Memory B cell (primary cell): Measurements from ENCODE around the gene TAS2R14.

ENCODE experiments used
- ATAC-seq: fragments of 150-1000 bp; cut with Tn5 transposase; 2 replicates; pipeline ENCODE4 v1.10.0; 2021; ENCODE audit warnings: low read depth, mild to moderate bottlenecking, moderate library complexity
- DNase-seq, 2 donors: peaks; one replicate each; pipeline ENCODE4 v3.0.0; 2022; ENCODE audit warnings: low spot score in 2 of 2
- H3K27ac Mint-ChIP-seq: one replicate; pipeline ENCODE4 v1.8.0; 2022; ENCODE audit warnings: mild to moderate bottlenecking, moderate library complexity, mixed read lengths
- H3K27me3 Mint-ChIP-seq: one replicate; pipeline ENCODE4 v1.8.0; 2022; ENCODE audit warnings: mixed read lengths
- H3K36me3 Mint-ChIP-seq: one replicate; pipeline ENCODE4 v1.8.0; 2022; ENCODE audit warnings: mild to moderate bottlenecking, mixed read lengths
- H3K4me1 Mint-ChIP-seq: one replicate; pipeline ENCODE4 v1.8.0; 2022; ENCODE audit warnings: mixed read lengths
- H3K4me3 Mint-ChIP-seq: one replicate; pipeline ENCODE4 v1.8.0; 2022; ENCODE audit warnings: mild to moderate bottlenecking, moderate library complexity, mixed read lengths
- H3K9me3 Mint-ChIP-seq: one replicate; pipeline ENCODE4 v1.8.0; 2022; ENCODE audit warnings: mixed read lengths

The TAS2R14 gene, protein sequence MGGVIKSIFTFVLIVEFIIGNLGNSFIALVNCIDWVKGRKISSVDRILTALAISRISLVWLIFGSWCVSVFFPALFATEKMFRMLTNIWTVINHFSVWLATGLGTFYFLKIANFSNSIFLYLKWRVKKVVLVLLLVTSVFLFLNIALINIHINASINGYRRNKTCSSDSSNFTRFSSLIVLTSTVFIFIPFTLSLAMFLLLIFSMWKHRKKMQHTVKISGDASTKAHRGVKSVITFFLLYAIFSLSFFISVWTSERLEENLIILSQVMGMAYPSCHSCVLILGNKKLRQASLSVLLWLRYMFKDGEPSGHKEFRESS

DNA sequence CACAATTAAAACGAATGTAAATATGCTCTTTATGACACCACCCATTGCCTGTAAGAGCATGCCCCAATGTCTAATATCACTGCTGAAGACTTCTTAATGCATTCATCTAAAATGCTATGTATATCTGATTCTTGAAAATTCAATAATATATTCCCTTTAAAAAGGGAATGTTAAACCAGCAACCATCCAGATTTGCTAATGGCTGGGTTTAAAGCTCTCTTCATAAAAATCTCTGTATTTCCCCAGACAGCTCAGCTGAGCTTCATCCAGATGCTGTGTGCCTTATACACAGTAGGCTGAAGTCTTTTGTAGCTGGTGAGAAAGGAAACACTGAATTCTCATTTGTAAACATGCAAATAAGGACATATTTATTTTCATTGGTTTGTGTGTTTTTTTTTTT, at the start of gene TAS2R14:
Gene TAS2R14 (minus strand): TSS at position 101 of the 400 bp plus-strand sequence. CDS start 56 bp downstream, at position 45.
- Mint-ChIP-seq H3K4me3 (no peak within 1 kb of the TSS), H3K9me3 (peaks cover under 1% of the 10 kb centered on the region), H3K4me1 (no peaks in the 10 kb centered on the region), H3K27ac (no peak within 1 kb of the TSS), H3K27me3 (no peaks in the 10 kb centered on the region), H3K36me3 (peaks cover 3% of the 10 kb centered on the region)
- DNase-seq, result no peak
- no peak for ATAC-seq

DNA sequence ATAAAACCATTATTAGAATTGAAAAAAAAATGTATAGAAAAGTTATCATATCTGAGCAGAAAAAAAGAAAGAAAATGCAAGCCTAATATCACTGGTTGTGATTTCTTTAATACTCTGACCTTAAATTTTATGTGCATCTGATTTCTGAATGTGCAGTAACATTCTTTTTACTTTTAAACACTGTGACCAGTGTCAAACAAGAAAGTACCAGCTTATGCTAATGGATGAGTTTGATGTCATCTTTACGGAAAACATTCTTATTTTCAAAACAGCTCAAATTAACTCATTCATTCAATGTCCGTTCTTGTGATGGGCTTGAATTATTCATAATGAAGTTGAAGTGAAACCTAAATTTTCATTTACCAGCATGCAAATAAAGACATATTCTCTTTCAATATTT, 47.7 kb upstream of the TAS2R14 start, which contains the start of gene TAS2R50:
Gene TAS2R50 (minus strand): TSS at position 101 of the 400 bp plus-strand sequence. CDS start 52 bp downstream, at position 49.
- Mint-ChIP-seq H3K27ac (no peak within 1 kb of the TSS), H3K4me3 (no peak within 1 kb of the TSS), H3K4me1 (peaks cover 9% of the 10 kb centered on the region), H3K27me3 (no peaks in the 10 kb centered on the region), H3K36me3 (peaks cover 12% of the 10 kb centered on the region), H3K9me3 (peaks cover 5% of the 10 kb centered on the region)
- ATAC-seq, result no peak
- no peak for DNase-seq

DNA sequence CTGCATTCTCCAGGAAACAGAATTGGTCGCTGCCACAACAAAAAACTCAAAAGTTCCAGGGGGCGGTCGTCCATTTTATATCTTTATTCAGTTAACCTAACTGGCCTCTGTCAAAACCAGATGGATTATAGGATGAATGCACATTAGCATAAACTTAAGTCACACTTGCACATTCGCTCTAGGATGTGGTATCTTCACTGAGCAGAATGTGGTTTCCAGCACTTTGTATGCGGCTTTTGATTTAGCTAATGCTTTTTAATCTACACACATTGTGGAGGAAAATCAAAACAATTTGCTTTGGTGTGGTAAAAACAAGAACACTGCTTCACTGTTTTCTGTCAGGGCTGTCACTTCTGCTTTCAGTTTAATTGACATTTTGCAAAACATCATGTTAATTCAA, 43.2 kb upstream of the TAS2R14 start:
- DNase-seq (no peak), ATAC-seq (no peak)
- no peaks in the 10 kb centered on the region for H3K9me3 Mint-ChIP-seq
- peaks cover 2% of the 10 kb centered on the region for H3K36me3 Mint-ChIP-seq
- H3K4me3 Mint-ChIP-seq, result no peak overlapping the region
- H3K27me3 Mint-ChIP-seq, result no peaks in the 10 kb centered on the region
- peaks cover 14% of the 10 kb centered on the region for H3K4me1 Mint-ChIP-seq
- no peak overlapping the region for H3K27ac Mint-ChIP-seq

DNA sequence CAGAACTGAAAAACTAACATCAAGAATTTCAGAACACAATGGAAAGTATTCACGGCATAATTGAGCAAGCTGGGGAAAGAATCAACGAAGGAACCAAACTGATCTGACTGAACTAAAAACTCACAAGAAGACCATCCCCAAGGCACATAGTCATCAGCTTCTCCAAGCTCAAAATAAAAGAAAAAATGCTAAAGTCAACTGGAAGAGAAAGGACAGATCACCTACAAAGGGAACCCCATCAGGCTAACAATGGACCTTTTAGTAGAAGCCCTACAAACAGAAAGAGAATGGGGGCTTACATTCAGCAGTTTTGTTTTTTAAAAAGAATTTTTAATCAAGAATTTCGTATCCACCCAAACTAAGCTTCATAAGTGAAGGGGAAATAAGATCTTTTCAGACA, 35.9 kb upstream of the TAS2R14 start:
- H3K27me3 Mint-ChIP-seq, result no peaks in the 10 kb centered on the region

DNA sequence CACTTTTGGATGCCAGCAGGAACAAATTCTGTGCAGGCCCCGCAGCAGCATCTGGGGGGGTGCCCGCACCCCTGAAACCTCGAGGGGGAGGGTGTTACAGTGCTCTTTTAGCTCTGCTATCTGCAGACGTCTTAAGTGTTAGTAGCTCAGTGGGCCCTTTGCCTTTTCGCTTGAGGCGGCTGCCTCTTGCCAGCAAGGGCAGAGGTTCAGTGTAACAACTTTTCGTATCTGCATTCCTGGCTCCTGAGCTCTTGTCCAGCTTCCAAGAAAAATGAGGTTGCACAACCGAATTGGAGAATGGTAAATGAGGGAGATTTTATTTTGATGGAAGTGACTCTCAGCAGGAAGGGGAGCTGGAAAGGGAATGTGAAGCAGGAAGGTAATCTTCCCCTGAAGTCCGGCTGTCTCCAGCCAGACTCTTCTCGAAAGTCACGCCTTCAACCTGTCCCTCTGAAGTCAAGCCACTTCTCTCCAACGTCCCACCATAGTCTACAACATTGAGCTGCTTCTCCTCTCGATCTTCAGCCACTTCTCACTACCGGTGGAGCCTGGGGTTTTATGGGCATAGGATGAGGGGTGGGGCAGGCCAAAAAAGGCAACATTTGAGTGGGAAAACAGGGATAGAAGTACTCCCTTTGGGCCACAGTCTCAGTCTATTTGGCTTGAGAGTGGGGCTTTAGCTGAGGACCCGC, 29.8 kb upstream of the TAS2R14 start:
- Mint-ChIP-seq H3K9me3 (no peaks in the 10 kb centered on the region), H3K36me3 (peaks cover 8% of the 10 kb centered on the region), H3K4me1 (peaks cover 7% of the 10 kb centered on the region), H3K4me3 (no peak overlapping the region), H3K27me3 (no peaks in the 10 kb centered on the region), H3K27ac (no peak overlapping the region)
- ATAC-seq (no peak), DNase-seq (no peak)

More for the DNA sequence above, 35.9 kb upstream of the TAS2R14 start:
- ATAC-seq (no peak), DNase-seq (no peak)
- Mint-ChIP-seq H3K4me1 (peaks cover 5% of the 10 kb centered on the region), H3K9me3 (no peaks in the 10 kb centered on the region), H3K4me3 (no peak overlapping the region), H3K27ac (no peak overlapping the region), H3K36me3 (peaks cover 6% of the 10 kb centered on the region)

DNA sequence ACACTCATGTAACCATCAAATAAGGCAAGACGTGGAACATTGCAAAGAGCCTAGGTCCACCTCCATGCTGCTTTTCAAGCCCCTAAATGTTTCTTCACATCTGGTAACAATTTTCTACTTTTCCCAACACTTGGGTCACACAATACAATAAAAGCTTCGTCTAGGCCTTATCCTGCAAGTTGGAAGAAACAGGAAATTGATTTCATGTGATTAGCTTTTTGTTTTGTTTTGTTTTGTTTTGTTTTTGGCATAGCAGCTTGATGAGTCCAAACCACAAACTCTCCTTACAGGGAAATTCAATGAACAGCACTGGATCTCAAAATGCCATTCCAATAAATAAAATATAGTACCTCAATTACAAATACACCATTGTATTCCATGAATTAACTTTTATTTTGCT, 28.3 kb upstream of the TAS2R14 start:
- DNase-seq, result no peak
- Mint-ChIP-seq H3K9me3 (no peaks in the 10 kb centered on the region), H3K36me3 (peaks cover 9% of the 10 kb centered on the region), H3K27me3 (no peaks in the 10 kb centered on the region), H3K27ac (no peak overlapping the region), H3K4me1 (peaks cover 7% of the 10 kb centered on the region), H3K4me3 (no peak overlapping the region)
- no peak for ATAC-seq

DNA sequence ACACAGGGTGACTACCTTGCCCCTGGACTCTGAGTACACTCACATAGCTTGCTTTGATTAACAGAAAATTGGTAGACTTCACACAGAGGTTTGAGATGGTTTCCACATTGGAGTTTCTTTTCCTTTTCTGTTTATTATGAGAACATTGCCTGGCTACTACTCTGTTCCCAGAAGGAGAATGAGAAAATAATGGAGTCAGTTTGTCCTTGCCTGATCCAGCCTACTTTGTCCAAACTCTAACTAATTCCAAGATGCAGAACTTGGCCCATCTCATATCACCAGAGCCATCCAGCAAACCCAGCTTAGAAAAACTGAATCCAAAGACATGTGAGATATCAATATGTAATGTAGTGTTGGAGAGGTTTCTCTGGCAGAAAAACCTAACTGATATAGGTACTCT, 27.3 kb upstream of the TAS2R14 start:
- DNase-seq (no peak), ATAC-seq (no peak)
- no peak overlapping the region for H3K27ac Mint-ChIP-seq
- peaks cover 13% of the 10 kb centered on the region for H3K4me1 Mint-ChIP-seq
- H3K9me3 Mint-ChIP-seq, result no peaks in the 10 kb centered on the region
- H3K4me3 Mint-ChIP-seq, result no peak overlapping the region
- no peaks in the 10 kb centered on the region for H3K27me3 Mint-ChIP-seq
- H3K36me3 Mint-ChIP-seq, result peaks cover 15% of the 10 kb centered on the region

DNA sequence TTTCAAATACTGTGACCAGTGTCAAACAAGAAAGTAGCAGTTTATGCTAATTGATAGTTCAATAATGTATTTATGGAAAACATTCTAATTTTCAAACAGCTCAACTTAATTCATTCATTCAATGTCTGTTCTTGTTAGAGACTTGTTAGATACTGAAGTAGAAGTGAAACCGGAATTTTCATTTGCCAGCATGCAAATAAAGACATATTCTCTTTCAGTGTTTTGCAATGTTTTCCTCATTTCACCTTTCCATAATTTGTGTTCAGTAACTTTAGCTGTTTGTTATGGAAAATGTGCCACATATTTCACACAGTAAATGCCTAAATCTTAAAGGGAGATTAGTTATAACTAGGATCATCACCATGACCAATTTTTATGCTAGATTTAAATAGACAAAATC, 26.4 kb upstream of the TAS2R14 start:
- no peaks in the 10 kb centered on the region for H3K27me3 Mint-ChIP-seq
- DNase-seq (no peak), ATAC-seq (no peak)
- no peak overlapping the region for H3K27ac Mint-ChIP-seq
- no peak overlapping the region for H3K4me3 Mint-ChIP-seq
- peaks cover 15% of the 10 kb centered on the region for H3K36me3 Mint-ChIP-seq
- H3K9me3 Mint-ChIP-seq, result no peaks in the 10 kb centered on the region
- H3K4me1 Mint-ChIP-seq, result peaks cover 19% of the 10 kb centered on the region

DNA sequence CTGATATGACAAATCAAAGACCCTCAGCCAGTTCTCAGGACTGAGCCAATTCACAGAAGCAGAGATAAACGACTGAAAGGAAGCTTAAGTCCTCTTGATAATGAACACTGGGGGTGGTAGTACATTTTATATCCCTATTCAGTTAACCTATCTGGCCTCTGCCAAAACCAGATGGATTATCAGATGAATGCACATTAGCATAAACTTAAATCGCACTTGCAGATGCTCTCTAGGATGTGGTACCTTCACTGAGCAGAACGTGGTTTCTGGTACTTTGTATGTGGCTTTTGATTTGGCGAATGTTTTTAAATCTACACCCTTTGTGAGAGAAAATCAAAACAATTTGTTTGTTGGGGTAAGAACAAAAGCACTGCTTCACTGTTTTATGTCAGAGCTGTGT, 21.1 kb upstream of the TAS2R14 start:
- ATAC-seq, result no peak
- DNase-seq, result no peak
- Mint-ChIP-seq H3K4me1 (peaks cover 26% of the 10 kb centered on the region), H3K27me3 (no peaks in the 10 kb centered on the region), H3K4me3 (no peak overlapping the region), H3K9me3 (peaks cover 10% of the 10 kb centered on the region), H3K36me3 (peaks cover 39% of the 10 kb centered on the region), H3K27ac (no peak overlapping the region)

DNA sequence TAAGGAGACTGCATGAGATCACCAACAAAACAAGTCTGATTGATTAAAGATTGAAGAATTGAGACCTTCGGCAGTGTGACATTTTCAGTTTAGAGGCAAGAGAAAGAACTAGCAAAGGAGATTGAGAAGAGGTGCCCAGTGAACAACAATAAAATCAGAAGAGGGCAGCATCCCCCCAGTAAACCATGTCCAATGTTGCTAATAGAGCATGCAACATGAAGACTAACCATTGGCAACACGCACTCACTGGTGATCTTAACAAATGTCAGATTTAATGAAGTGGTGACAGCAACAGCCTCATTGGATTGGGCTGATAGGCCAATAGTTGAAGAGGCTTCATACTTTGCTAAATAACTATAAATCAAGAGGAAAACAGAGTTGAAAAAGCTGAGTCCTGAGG, 20.7 kb upstream of the TAS2R14 start:
- H3K27me3 Mint-ChIP-seq, result no peaks in the 10 kb centered on the region
- DNase-seq, result no peak
- no peak overlapping the region for H3K4me3 Mint-ChIP-seq
- H3K4me1 Mint-ChIP-seq, result peaks cover 26% of the 10 kb centered on the region
- H3K36me3 Mint-ChIP-seq, result peaks cover 43% of the 10 kb centered on the region
- peaks cover 11% of the 10 kb centered on the region for H3K9me3 Mint-ChIP-seq
- ATAC-seq, result no peak
- no peak overlapping the region for H3K27ac Mint-ChIP-seq

DNA sequence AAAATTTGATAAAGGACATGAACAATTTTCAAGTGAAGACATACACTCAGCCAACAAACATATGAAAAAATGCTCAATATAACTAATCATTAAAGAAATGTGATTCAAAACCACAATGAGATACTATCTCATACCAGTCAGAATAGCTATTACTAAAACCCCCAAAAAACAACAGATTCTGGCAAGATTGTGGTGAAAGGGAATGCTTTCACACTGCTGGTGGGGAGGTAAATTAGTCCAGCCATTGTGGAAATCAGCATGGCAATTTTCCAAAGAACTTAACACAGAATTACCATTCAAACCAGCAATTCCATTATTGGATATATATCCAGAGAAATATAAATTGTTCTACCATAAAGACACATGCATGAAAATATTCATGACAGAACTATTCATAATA, 18.7 kb upstream of the TAS2R14 start:
- Mint-ChIP-seq H3K27me3 (no peaks in the 10 kb centered on the region), H3K9me3 (peaks cover 13% of the 10 kb centered on the region), H3K27ac (no peak overlapping the region), H3K4me1 (peaks cover 24% of the 10 kb centered on the region), H3K4me3 (no peak overlapping the region), H3K36me3 (peaks cover 50% of the 10 kb centered on the region)
- DNase-seq (no peak), ATAC-seq (no peak)

DNA sequence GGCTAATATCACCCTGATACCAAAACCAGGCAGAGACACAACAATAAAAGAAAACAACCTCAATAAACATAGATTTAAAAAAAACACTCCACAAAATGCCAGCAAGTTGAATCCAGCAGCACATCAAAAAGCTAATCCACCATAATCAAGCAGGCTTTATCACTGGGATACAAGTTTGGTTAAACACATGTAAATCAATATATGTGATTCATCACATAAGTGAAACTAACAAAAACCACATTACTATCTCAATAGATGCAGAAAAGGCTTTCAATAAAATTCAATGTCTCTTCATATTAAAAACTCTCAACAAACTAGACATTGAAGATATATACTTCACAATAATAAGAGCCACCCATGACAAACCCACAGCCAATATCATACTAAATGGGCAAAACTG, 17.0 kb upstream of the TAS2R14 start:
- ATAC-seq (no peak), DNase-seq (no peak)
- H3K27ac Mint-ChIP-seq, result no peak overlapping the region
- H3K9me3 Mint-ChIP-seq, result peaks cover 13% of the 10 kb centered on the region
- H3K27me3 Mint-ChIP-seq, result no peaks in the 10 kb centered on the region
- no peak overlapping the region for H3K4me3 Mint-ChIP-seq
- H3K36me3 Mint-ChIP-seq, result peaks cover 48% of the 10 kb centered on the region
- peaks cover 16% of the 10 kb centered on the region for H3K4me1 Mint-ChIP-seq

DNA sequence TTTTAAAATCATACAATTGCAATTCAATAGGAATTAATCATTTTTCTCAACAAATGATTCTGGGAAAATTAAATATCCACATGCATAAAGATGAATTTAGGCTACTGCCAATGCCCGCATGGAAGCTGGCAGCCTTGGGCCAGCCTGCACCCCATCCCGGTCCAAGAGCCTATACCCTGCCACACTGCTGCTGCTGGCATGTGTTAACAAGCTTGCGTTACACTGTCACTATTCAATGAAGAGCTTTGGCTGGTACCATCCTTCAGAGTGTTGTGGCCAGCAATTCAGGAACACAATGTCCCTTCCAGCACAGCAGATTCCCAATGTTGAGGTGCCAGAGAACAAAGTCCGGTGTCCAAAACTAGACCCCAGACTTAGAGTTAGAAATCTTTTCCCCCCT, 13.6 kb upstream of the TAS2R14 start:
- Mint-ChIP-seq H3K9me3 (peaks cover 13% of the 10 kb centered on the region), H3K27ac (no peak overlapping the region), H3K36me3 (peaks cover 49% of the 10 kb centered on the region), H3K27me3 (no peaks in the 10 kb centered on the region), H3K4me3 (no peak overlapping the region), H3K4me1 (no peaks in the 10 kb centered on the region)
- DNase-seq (no peak), ATAC-seq (no peak)

DNA sequence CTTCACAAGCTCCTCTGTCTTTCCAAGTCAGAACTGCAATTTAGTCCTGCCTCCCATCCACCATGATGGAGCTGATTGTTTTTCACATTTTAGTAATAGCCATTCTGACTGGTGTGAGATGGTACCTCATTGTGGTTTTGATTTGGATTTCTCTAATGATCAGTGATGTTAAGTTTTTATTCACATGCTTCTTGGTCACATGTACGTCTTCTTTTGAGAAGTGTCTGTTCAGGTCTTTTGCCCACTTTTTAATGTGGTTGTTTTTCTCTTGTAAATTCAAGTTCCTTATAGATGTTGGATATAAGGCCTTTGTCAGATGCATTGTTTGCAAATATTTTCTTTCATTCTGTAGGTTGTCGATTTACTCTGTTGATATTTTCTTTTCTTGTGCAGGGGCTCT, 4.1 kb upstream of the TAS2R14 start:
- Mint-ChIP-seq H3K36me3 (peaks cover 3% of the 10 kb centered on the region), H3K27ac (no peak overlapping the region), H3K9me3 (peaks cover 8% of the 10 kb centered on the region), H3K4me3 (no peak overlapping the region), H3K27me3 (no peaks in the 10 kb centered on the region), H3K4me1 (no peaks in the 10 kb centered on the region)
- no peak for DNase-seq
- no peak for ATAC-seq
